SK-N-SH (cell line): ENCODE data around the gene CPED1. TPM values are rescaled to one million over a fixed set of nuclear protein-coding genes. Genes with fewer than 3 reads are reported as not detected.

Experiments used
- CTCF ChIA-PET: fragments of 300-600, 350-600 bp; formaldehyde crosslinking; extraction: SDS; loops from one replicate; lab custom pipeline; 2021; lab: Yijun Ruan, JAX
- POLR2A ChIA-PET: fragments of 350-600 bp; sonication (Branson Sonifier 250); formaldehyde crosslinking; extraction: SDS; loops from one replicate; lab custom pipeline; 2020; ENCODE audit warnings: antibody characterized with exemption, inconsistent platforms; lab: Yijun Ruan, JAX
- DNase-seq: peaks from one replicate; pipeline ENCODE4 v3.0.0; 2012
- H2AFZ ChIP-seq: fragments of 200-600 bp; sonication (generic); 2 replicates; pipeline ENCODE4 v1.8.1; 2016; ENCODE audit warnings: antibody characterized with exemption, mild to moderate bottlenecking, low read depth
- H3F3A ChIP-seq: fragments of 200-600 bp; sonication (generic); replicated peaks from 2 replicates; pipeline ENCODE3; 2016; ENCODE audit warnings: antibody characterized with exemption, mild to moderate bottlenecking; ENCODE audit not compliant: insufficient read depth
- H3K27ac ChIP-seq, 2 experiments: fragments of 200-500 bp in 1 of 2; fragments of 200-600 bp in 1 of 2; sonication (Bioruptor generic) in 1 of 2; sonication (generic), shearing (Covaris generic) in 1 of 2; 2 replicates each; pipeline versions ENCODE4 v1.5.1 to v1.6.1; 2014 to 2016; ENCODE audit warnings: low read depth in 2 of 2, inconsistent platforms in 1 of 2, low read length in 1 of 2, mild to moderate bottlenecking in 1 of 2, mixed read lengths in 1 of 2
- H3K27me3 ChIP-seq: fragments of 200-600 bp; sonication (generic), shearing (Covaris generic); 2 replicates; pipeline ENCODE4 v1.6.1; 2016; ENCODE audit warnings: mixed run types; ENCODE audit not compliant: insufficient read depth
- H3K36me3 ChIP-seq, 2 experiments: fragments of 200-500 bp in 1 of 2; fragments of 200-600 bp in 1 of 2; sonication (Bioruptor generic) in 1 of 2; sonication (generic) in 1 of 2; replicated peaks in 1 of 2; 2 replicates each; pipeline versions ENCODE3 to v1.5.1; 2014 to 2016; ENCODE audit warnings: low read length in 1 of 2, mild to moderate bottlenecking in 1 of 2; ENCODE audit not compliant: insufficient read depth in 2 of 2, control insufficient read depth in 1 of 2
- H3K4me1 ChIP-seq, 2 experiments: fragments of 200-500 bp in 1 of 2; fragments of 200-600 bp in 1 of 2; sonication (Bioruptor generic) in 1 of 2; sonication (generic), shearing (Covaris generic) in 1 of 2; 2 replicates each; pipeline versions ENCODE4 v1.5.1 to v1.6.1; 2014 to 2016; ENCODE audit warnings: low read depth in 1 of 2, low read length in 1 of 2, mixed run types in 1 of 2; ENCODE audit not compliant: insufficient read depth in 2 of 2, control insufficient read depth in 1 of 2
- H3K4me2 ChIP-seq: fragments of 200-600 bp; sonication (generic), shearing (Covaris generic); 2 replicates; pipeline ENCODE4 v1.6.1; 2017; ENCODE audit warnings: mixed run types
- H3K4me3 ChIP-seq, 2 experiments: fragments of 200-500 bp in 1 of 2; fragments of 200-600 bp in 1 of 2; sonication (Bioruptor generic) in 1 of 2; sonication (generic), shearing (Covaris generic) in 1 of 2; 2 replicates each; pipeline versions ENCODE4 v1.5.1 to v1.8.1; 2014 to 2016; ENCODE audit warnings: low read depth in 2 of 2, inconsistent platforms in 1 of 2, low read length in 1 of 2, mild to moderate bottlenecking in 1 of 2, mixed read lengths in 1 of 2, moderate library complexity in 1 of 2
- H3K79me2 ChIP-seq: fragments of 200-600 bp; sonication (generic); 2 replicates; pipeline ENCODE4 v1.8.1; 2017; ENCODE audit warnings: mild to moderate bottlenecking; ENCODE audit not compliant: insufficient read depth
- H3K9ac ChIP-seq: fragments of 200-600 bp; sonication (generic); 2 replicates; pipeline ENCODE4 v1.6.1; 2017; ENCODE audit warnings: mixed run types
- H3K9me2 ChIP-seq: fragments of 200-600 bp; sonication (generic); 2 replicates; pipeline ENCODE4 v1.6.1; 2017; ENCODE audit warnings: mixed run types
- H3K9me3 ChIP-seq: fragments of 200-600 bp; sonication (generic); 2 replicates; pipeline ENCODE4 v1.6.1; 2017; ENCODE audit warnings: mixed run types, mild to moderate bottlenecking, moderate library complexity
- H4K20me1 ChIP-seq: fragments of 200-600 bp; sonication (generic); 2 replicates; pipeline ENCODE4 v1.6.1; 2017; ENCODE audit warnings: mild to moderate bottlenecking, mixed run types; ENCODE audit not compliant: insufficient read depth
- CHD2 ChIP-seq: fragments of 150-350 bp; IDR thresholded peaks from 2 replicates; pipeline ENCODE4 v1.6.1; 2018; ENCODE audit warnings: low read length; ENCODE audit not compliant: partially characterized antibody
- ELF1 ChIP-seq: IDR thresholded peaks from 2 replicates; pipeline ENCODE4 v1.4.0; 2012
- FOSL2 ChIP-seq: IDR thresholded peaks from 2 replicates; pipeline ENCODE4 v1.4.0; 2012; ENCODE audit warnings: low read depth, mild to moderate bottlenecking, moderate library complexity, borderline replicate concordance
- GABPA ChIP-seq: IDR thresholded peaks from 2 replicates; pipeline ENCODE4 v1.4.0; 2012; ENCODE audit warnings: low read depth, mild to moderate bottlenecking
- GATA2 ChIP-seq: sonication (generic); formaldehyde crosslinking; IDR thresholded peaks from 2 replicates; pipeline ENCODE4 v1.5.0; 2020; ENCODE audit warnings: mild to moderate bottlenecking, missing genetic modification reagents
- JUND ChIP-seq: IDR thresholded peaks from 2 replicates; pipeline ENCODE4 v1.4.0; 2012
- MEF2A ChIP-seq: IDR thresholded peaks from 2 replicates; pipeline ENCODE4 v1.4.0; 2012; ENCODE audit warnings: low read depth, borderline replicate concordance
- NRF1 ChIP-seq: IDR thresholded peaks from 2 replicates; pipeline ENCODE4 v1.6.1; 2012; ENCODE audit warnings: low read depth, mild to moderate bottlenecking, low read length
- RAD21 ChIP-seq: IDR thresholded peaks from 2 replicates; pipeline ENCODE4 v1.6.1; 2012; ENCODE audit warnings: mild to moderate bottlenecking, low read length
- RCOR1 ChIP-seq: fragments of 150-350 bp; IDR thresholded peaks from 2 replicates; pipeline ENCODE4 v1.6.1; 2017; ENCODE audit warnings: antibody characterized with exemption, low read length
- RFX5 ChIP-seq: IDR thresholded peaks from 2 replicates; pipeline ENCODE4 v1.6.1; 2012; ENCODE audit warnings: mild to moderate bottlenecking, improper control_type of control experiment, low read length
- TCF12 ChIP-seq: IDR thresholded peaks from 2 replicates; pipeline ENCODE4 v1.4.0; 2012
- WGBS: methylation state at CpG from one replicate; pipeline ENCODE4 v1.1.6; 2017; ENCODE audit warnings: low lambda C conversion rate; 5-methylcytosine and 5-hydroxymethylcytosine counted together
- polyA plus RNA-seq, 3 experiments: library from polyadenylated mRNA; depleted of rRNA; stranded (reverse); fragments of >200 nt; gene quantifications; 2 replicates each; pipeline ENCODE4 v1.2.3, GENCODE V29; 2012
- TF ChIP-seq, protein P1 (sequence below): IDR thresholded peaks from 2 replicates; pipeline ENCODE4; 2012
- TF ChIP-seq, protein P2 (sequence below): IDR thresholded peaks from 2 replicates; pipeline ENCODE4 v1.4.0; 2012; ENCODE audit warnings: low read depth
- TF ChIP-seq, protein P3 (sequence below): IDR thresholded peaks from 2 replicates; pipeline ENCODE4 v1.6.1; 2012; ENCODE audit warnings: mild to moderate bottlenecking, low read depth, low read length, moderate library complexity
- TF ChIP-seq, protein P4 (sequence below): fragments of 150-350 bp; IDR thresholded peaks from 2 replicates; pipeline ENCODE4 v1.6.1; 2017; ENCODE audit warnings: antibody characterized with exemption, low read length, low read depth, borderline replicate concordance
- TF ChIP-seq, protein P5 (sequence below): IDR thresholded peaks from 2 replicates; pipeline ENCODE4 v1.4.0; 2012; ENCODE audit warnings: low read depth, borderline replicate concordance
- TF ChIP-seq, protein P6 (sequence below): fragments of 150-350 bp; IDR thresholded peaks from 2 replicates; pipeline ENCODE4 v1.6.1; 2016; ENCODE audit warnings: mild to moderate bottlenecking, low read depth, low read length
- TF ChIP-seq, protein P7 (sequence below): IDR thresholded peaks from 2 replicates; pipeline ENCODE4 v1.4.0; 2012; ENCODE audit warnings: low read depth, borderline replicate concordance

CPED1 gene
- polyA plus RNA-seq, 1 of the 3 experiments (the other 2 are of a cell fraction), result 4.4 TPM

DNA sequence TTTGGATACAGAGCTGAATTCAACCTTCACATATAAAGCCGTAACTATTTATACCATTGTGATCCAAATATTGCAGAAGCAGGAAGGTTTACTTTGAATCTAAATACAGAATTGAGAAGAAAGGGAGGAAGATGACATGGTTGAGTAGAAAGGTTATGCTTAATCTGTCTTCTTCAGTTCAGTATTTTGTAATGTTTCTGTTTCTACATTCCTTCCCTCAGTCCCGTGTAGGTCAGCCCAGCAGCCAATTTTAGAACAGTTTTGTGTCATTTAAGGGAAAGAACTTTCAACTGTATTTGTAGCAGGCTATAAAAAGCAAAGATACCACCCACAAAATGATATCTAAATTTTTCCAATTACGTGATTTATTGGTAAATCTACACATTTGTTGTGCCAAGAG lies 97.4 kb downstream of the CPED1 start:
- peak overlapping the region; percentile 49; the same call in 1 of the 2 replicates for H3K9ac ChIP-seq
- H4K20me1 ChIP-seq, result no peaks in the 10 kb centered on the region
- DNase-seq, result no peak
- H3K9me3 ChIP-seq, result no peaks in the 10 kb centered on the region
- H3K4me2 ChIP-seq, result peak overlapping the region; percentile 68; the same call in 1 of the 2 replicates
- ChIA-PET CTCF (interaction anchor here (1.2 to 18.1 kb wide), 5 partner anchors 14 to 98 kb away, joined by 3 to 397 read pairs (median 9); partner anchors contain the start of gene CPED1), POLR2A (no interaction called here)
- no peaks in the 10 kb centered on the region for H3K36me3 ChIP-seq
- WGBS, result 77% methylated on average over 3 of the region's 3 CpGs
- H3K27ac ChIP-seq, result peak overlapping the region in 1 of 2 experiments; percentile 78; a peak in 3 of 4 replicates
- H3F3A ChIP-seq, result peaks cover 29% of the 10 kb centered on the region
- peaks cover 4 to 42% of the 10 kb centered on the region in 2 experiments for H3K4me1 ChIP-seq
- H3K79me2 ChIP-seq, result no peaks in the 10 kb centered on the region
- H2AFZ ChIP-seq, result peak overlapping the region; percentile 18; the same call in 1 of the 2 replicates
- H3K9me2 ChIP-seq, result no peaks in the 10 kb centered on the region
- TF ChIP-seq, protein P1, sequence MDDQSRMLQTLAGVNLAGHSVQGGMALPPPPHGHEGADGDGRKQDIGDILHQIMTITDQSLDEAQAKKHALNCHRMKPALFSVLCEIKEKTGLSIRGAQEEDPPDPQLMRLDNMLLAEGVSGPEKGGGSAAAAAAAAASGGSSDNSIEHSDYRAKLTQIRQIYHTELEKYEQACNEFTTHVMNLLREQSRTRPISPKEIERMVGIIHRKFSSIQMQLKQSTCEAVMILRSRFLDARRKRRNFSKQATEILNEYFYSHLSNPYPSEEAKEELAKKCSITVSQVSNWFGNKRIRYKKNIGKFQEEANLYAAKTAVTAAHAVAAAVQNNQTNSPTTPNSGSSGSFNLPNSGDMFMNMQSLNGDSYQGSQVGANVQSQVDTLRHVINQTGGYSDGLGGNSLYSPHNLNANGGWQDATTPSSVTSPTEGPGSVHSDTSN, result no peak
- TF ChIP-seq TCF12, result no peak
- TF ChIP-seq, protein P2, sequence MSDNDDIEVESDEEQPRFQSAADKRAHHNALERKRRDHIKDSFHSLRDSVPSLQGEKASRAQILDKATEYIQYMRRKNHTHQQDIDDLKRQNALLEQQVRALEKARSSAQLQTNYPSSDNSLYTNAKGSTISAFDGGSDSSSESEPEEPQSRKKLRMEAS, result no peak
- TF ChIP-seq GABPA, result no peak
- no peak for TF ChIP-seq RFX5
- TF ChIP-seq RCOR1, result no peak
- TF ChIP-seq CHD2, result no peak
- no peak for TF ChIP-seq ELF1
- TF ChIP-seq GATA2 (CRISPR knock-in tag), result no peak
- no peak for TF ChIP-seq FOSL2
- TF ChIP-seq, protein P3, sequence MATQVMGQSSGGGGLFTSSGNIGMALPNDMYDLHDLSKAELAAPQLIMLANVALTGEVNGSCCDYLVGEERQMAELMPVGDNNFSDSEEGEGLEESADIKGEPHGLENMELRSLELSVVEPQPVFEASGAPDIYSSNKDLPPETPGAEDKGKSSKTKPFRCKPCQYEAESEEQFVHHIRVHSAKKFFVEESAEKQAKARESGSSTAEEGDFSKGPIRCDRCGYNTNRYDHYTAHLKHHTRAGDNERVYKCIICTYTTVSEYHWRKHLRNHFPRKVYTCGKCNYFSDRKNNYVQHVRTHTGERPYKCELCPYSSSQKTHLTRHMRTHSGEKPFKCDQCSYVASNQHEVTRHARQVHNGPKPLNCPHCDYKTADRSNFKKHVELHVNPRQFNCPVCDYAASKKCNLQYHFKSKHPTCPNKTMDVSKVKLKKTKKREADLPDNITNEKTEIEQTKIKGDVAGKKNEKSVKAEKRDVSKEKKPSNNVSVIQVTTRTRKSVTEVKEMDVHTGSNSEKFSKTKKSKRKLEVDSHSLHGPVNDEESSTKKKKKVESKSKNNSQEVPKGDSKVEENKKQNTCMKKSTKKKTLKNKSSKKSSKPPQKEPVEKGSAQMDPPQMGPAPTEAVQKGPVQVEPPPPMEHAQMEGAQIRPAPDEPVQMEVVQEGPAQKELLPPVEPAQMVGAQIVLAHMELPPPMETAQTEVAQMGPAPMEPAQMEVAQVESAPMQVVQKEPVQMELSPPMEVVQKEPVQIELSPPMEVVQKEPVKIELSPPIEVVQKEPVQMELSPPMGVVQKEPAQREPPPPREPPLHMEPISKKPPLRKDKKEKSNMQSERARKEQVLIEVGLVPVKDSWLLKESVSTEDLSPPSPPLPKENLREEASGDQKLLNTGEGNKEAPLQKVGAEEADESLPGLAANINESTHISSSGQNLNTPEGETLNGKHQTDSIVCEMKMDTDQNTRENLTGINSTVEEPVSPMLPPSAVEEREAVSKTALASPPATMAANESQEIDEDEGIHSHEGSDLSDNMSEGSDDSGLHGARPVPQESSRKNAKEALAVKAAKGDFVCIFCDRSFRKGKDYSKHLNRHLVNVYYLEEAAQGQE, result no peak
- no peak for TF ChIP-seq MEF2A
- TF ChIP-seq, protein P4, sequence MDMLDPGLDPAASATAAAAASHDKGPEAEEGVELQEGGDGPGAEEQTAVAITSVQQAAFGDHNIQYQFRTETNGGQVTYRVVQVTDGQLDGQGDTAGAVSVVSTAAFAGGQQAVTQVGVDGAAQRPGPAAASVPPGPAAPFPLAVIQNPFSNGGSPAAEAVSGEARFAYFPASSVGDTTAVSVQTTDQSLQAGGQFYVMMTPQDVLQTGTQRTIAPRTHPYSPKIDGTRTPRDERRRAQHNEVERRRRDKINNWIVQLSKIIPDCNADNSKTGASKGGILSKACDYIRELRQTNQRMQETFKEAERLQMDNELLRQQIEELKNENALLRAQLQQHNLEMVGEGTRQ, result no peak
- TF ChIP-seq, protein P5, sequence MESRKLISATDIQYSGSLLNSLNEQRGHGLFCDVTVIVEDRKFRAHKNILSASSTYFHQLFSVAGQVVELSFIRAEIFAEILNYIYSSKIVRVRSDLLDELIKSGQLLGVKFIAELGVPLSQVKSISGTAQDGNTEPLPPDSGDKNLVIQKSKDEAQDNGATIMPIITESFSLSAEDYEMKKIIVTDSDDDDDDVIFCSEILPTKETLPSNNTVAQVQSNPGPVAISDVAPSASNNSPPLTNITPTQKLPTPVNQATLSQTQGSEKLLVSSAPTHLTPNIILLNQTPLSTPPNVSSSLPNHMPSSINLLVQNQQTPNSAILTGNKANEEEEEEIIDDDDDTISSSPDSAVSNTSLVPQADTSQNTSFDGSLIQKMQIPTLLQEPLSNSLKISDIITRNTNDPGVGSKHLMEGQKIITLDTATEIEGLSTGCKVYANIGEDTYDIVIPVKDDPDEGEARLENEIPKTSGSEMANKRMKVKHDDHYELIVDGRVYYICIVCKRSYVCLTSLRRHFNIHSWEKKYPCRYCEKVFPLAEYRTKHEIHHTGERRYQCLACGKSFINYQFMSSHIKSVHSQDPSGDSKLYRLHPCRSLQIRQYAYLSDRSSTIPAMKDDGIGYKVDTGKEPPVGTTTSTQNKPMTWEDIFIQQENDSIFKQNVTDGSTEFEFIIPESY, result no peak
- no peak for TF ChIP-seq RAD21
- TF ChIP-seq, protein P6, sequence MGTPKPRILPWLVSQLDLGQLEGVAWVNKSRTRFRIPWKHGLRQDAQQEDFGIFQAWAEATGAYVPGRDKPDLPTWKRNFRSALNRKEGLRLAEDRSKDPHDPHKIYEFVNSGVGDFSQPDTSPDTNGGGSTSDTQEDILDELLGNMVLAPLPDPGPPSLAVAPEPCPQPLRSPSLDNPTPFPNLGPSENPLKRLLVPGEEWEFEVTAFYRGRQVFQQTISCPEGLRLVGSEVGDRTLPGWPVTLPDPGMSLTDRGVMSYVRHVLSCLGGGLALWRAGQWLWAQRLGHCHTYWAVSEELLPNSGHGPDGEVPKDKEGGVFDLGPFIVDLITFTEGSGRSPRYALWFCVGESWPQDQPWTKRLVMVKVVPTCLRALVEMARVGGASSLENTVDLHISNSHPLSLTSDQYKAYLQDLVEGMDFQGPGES, result no peak
- no peak for TF ChIP-seq JUND
- TF ChIP-seq, protein P7, sequence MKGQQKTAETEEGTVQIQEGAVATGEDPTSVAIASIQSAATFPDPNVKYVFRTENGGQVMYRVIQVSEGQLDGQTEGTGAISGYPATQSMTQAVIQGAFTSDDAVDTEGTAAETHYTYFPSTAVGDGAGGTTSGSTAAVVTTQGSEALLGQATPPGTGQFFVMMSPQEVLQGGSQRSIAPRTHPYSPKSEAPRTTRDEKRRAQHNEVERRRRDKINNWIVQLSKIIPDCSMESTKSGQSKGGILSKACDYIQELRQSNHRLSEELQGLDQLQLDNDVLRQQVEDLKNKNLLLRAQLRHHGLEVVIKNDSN, result no peak
- TF ChIP-seq NRF1, result no peak
- H3K4me3 ChIP-seq, result no peak overlapping the region
- H3K27me3 ChIP-seq, result no peaks in the 10 kb centered on the region
